Mucosa of rectum (tissue), 2 donors: Measurements from ENCODE around the gene F2R.
A peak's percentile ranks its signal among the peaks of the same experiment; 100 is the strongest.

Source experiments
- H3K27ac ChIP-seq, 2 donors: one replicate each; pipeline ENCODE4 v1.7.0; 2013; ENCODE audit warnings: inconsistent platforms in 2 of 2, low read depth in 2 of 2, low read length in 2 of 2
- H3K27me3 ChIP-seq, 2 donors: one replicate each; pipeline ENCODE4 v1.7.0; 2013; ENCODE audit warnings: low read length in 2 of 2; ENCODE audit not compliant: control insufficient read depth in 2 of 2, insufficient read depth in 2 of 2
- H3K36me3 ChIP-seq, 2 donors: one replicate each; pipeline ENCODE4 v1.7.0; 2013; ENCODE audit warnings: low read length in 2 of 2; ENCODE audit not compliant: control insufficient read depth in 2 of 2, insufficient read depth in 2 of 2
- H3K4me1 ChIP-seq, 2 donors: one replicate each; pipeline ENCODE4 v1.7.0; 2013; ENCODE audit warnings: low read length in 2 of 2, mild to moderate bottlenecking in 1 of 2; ENCODE audit not compliant: control insufficient read depth in 2 of 2, insufficient read depth in 2 of 2
- H3K4me3 ChIP-seq, 2 donors: one replicate each; pipeline ENCODE4 v1.7.0; 2013; ENCODE audit warnings: low read length in 2 of 2
- H3K9ac ChIP-seq, 2 donors: one replicate each; pipeline ENCODE4 v1.7.0; 2013; ENCODE audit warnings: low read length in 2 of 2, low read depth in 1 of 2, mild to moderate bottlenecking in 1 of 2
- H3K9me3 ChIP-seq, 2 donors: one replicate each; pipeline ENCODE4 v1.7.0; 2013; ENCODE audit warnings: low read length in 2 of 2; ENCODE audit not compliant: control insufficient read depth in 2 of 2
- donor health status: healthy.
- donor health status: Normal muscosa, but diverticular disease.

Gene F2R

GRCh38 chr5:76715736-76716455 lies at the start of gene F2R:
Gene F2R (plus strand): TSS chr5:76716126. CDS start chr5:76716308, 182 bp downstream.
- H3K9me3 ChIP-seq = no peaks in the 10 kb centered on the region
- peak within 1 kb of the TSS; percentile 80 to 88 for H3K4me3 ChIP-seq
- peaks cover 3 to 7% of the 10 kb centered on the region in 2 donors for H3K4me1 ChIP-seq
- peak within 1 kb of the TSS; percentile 68 to 75 for H3K9ac ChIP-seq
- peaks cover 5 to 13% of the 10 kb centered on the region in 2 donors for H3K27me3 ChIP-seq
- no peaks in the 10 kb centered on the region for H3K36me3 ChIP-seq
- peak within 1 kb of the TSS; percentile 29 to 68 for H3K27ac ChIP-seq

GRCh38 chr5:76667495-76667894 lies 48.4 kb upstream of the F2R start:
- Histone ChIP-seq H3K36me3 (peaks cover 7 to 21% of the 10 kb centered on the region in 2 donors), H3K9me3 (no peaks in the 10 kb centered on the region), H3K4me3 (no peak overlapping the region)

GRCh38 chr5:76669245-76669644 lies 46.7 kb upstream of the F2R start:
- Histone ChIP-seq H3K9me3 (no peaks in the 10 kb centered on the region), H3K27me3 (no peaks in the 10 kb centered on the region), H3K27ac (no peak overlapping the region), H3K4me3 (no peak overlapping the region), H3K36me3 (peaks cover 7 to 21% of the 10 kb centered on the region in 2 donors), H3K4me1 (no peaks in the 10 kb centered on the region), H3K9ac (no peak overlapping the region)

More at GRCh38 chr5:76667495-76667894, 48.4 kb upstream of the F2R start:
- Histone ChIP-seq H3K27ac (no peak overlapping the region), H3K4me1 (no peaks in the 10 kb centered on the region), H3K27me3 (no peaks in the 10 kb centered on the region), H3K9ac (no peak overlapping the region)

- Histone ChIP-seq H3K36me3 (peaks cover 14 to 33% of the 10 kb centered on the region in 2 donors), H3K4me3 (no peak overlapping the region), H3K4me1 (no peaks in the 10 kb centered on the region), H3K9me3 (no peaks in the 10 kb centered on the region), H3K27ac (no peak overlapping the region), H3K27me3 (no peaks in the 10 kb centered on the region), H3K9ac (no peak overlapping the region)
Measured at GRCh38 chr5:76670508-76670907, 45.4 kb upstream of the F2R start.

- no peaks in the 10 kb centered on the region for H3K27me3 ChIP-seq
- no peak overlapping the region for H3K9ac ChIP-seq
- H3K36me3 ChIP-seq = peaks cover 12 to 40% of the 10 kb centered on the region in 2 donors
Measured at GRCh38 chr5:76672242-76672641, 43.7 kb upstream of the F2R start.

GRCh38 chr5:76673125-76673524 lies 42.8 kb upstream of the F2R start:
- Histone ChIP-seq H3K27me3 (no peaks in the 10 kb centered on the region), H3K27ac (peak overlapping the region in 1 of 2 donors; percentile 52), H3K36me3 (peaks cover 12 to 45% of the 10 kb centered on the region in 2 donors), H3K4me1 (no peaks in the 10 kb centered on the region), H3K9ac (no peak overlapping the region), H3K4me3 (no peak overlapping the region), H3K9me3 (no peaks in the 10 kb centered on the region)

More at GRCh38 chr5:76672242-76672641, 43.7 kb upstream of the F2R start:
- Histone ChIP-seq H3K9me3 (no peaks in the 10 kb centered on the region), H3K27ac (no peak overlapping the region), H3K4me1 (no peaks in the 10 kb centered on the region), H3K4me3 (no peak overlapping the region)

GRCh38 chr5:76674330-76675066 lies 41.4 kb upstream of the F2R start:
- Histone ChIP-seq H3K9ac (no peak overlapping the region), H3K9me3 (no peaks in the 10 kb centered on the region), H3K36me3 (peaks cover 16 to 43% of the 10 kb centered on the region in 2 donors), H3K4me1 (no peaks in the 10 kb centered on the region), H3K27me3 (no peaks in the 10 kb centered on the region), H3K4me3 (no peak overlapping the region), H3K27ac (no peak overlapping the region)

GRCh38 chr5:76675364-76675763 lies 40.6 kb upstream of the F2R start:
- H3K9ac ChIP-seq = no peak overlapping the region
- H3K27ac ChIP-seq = no peak overlapping the region
- no peaks in the 10 kb centered on the region for H3K27me3 ChIP-seq
- H3K9me3 ChIP-seq = no peaks in the 10 kb centered on the region
- H3K36me3 ChIP-seq = peaks cover 16 to 42% of the 10 kb centered on the region in 2 donors
- H3K4me1 ChIP-seq = no peaks in the 10 kb centered on the region
- H3K4me3 ChIP-seq = no peak overlapping the region

GRCh38 chr5:76677849-76678472 lies 38.0 kb upstream of the F2R start:
- no peaks in the 10 kb centered on the region for H3K4me1 ChIP-seq
- no peak overlapping the region for H3K4me3 ChIP-seq
- H3K9ac ChIP-seq = no peak overlapping the region
- no peak overlapping the region for H3K27ac ChIP-seq
- no peaks in the 10 kb centered on the region for H3K9me3 ChIP-seq
- peaks cover 16 to 32% of the 10 kb centered on the region in 2 donors for H3K36me3 ChIP-seq
- no peaks in the 10 kb centered on the region for H3K27me3 ChIP-seq

- Histone ChIP-seq H3K4me3 (no peak overlapping the region), H3K9me3 (no peaks in the 10 kb centered on the region), H3K4me1 (peaks cover 0 to 2% of the 10 kb centered on the region in 2 donors), H3K36me3 (peaks cover 16 to 32% of the 10 kb centered on the region in 2 donors), H3K27me3 (no peaks in the 10 kb centered on the region), H3K27ac (peak overlapping the region in 1 of 2 donors; percentile 6), H3K9ac (no peak overlapping the region)
Measured at GRCh38 chr5:76679231-76679630, 36.7 kb upstream of the F2R start.
